Activated CD4-positive, alpha-beta T cell treated with anti-CD3 and anti-CD28 coated beads for 36 hours (primary cell): ENCODE data around the gene TMEM123. TPM values are rescaled to one million over a fixed set of nuclear protein-coding genes. Genes with fewer than 3 reads are reported as not detected.
"Not testable (repeated sequence)": the region's sequence is repeated elsewhere in the genome, so short reads cannot be mapped to it uniquely, and the experiment has no call there.

ENCODE experiments used
- ATAC-seq: fragments of 200-7000 bp; cut with Tn5 transposase; one replicate; pipeline ENCODE4 v1.10.0; 2021; ENCODE audit warnings: mild to moderate bottlenecking, moderate library complexity
- CTCF ChIA-PET: fragments of 350-600 bp; sonication (Branson Sonifier 250); formaldehyde crosslinking; loops from one replicate; lab custom pipeline; 2021; ENCODE audit warnings: antibody characterized with exemption; lab: Charles Lee
- POLR2A ChIA-PET: fragments of 350-600 bp; sonication (Branson Sonifier 250); formaldehyde crosslinking; loops from one replicate; lab custom pipeline; 2021; ENCODE audit warnings: antibody characterized with exemption, inconsistent platforms; lab: Charles Lee
- DNase-seq: peaks from one replicate; pipeline ENCODE4 v3.0.0-alpha.2; 2020
- H3K27ac Mint-ChIP-seq: one replicate; pipeline ENCODE4 v1.8.0; 2021; ENCODE audit warnings: mixed read lengths
- H3K27me3 Mint-ChIP-seq: one replicate; pipeline ENCODE4 v1.8.0; 2021; ENCODE audit warnings: mixed read lengths
- H3K36me3 Mint-ChIP-seq: one replicate; pipeline ENCODE4 v1.8.0; 2021; ENCODE audit warnings: low read depth, mixed read lengths
- H3K4me1 Mint-ChIP-seq: one replicate; pipeline ENCODE4 v1.8.0; 2021; ENCODE audit warnings: mixed read lengths
- H3K4me3 Mint-ChIP-seq: one replicate; pipeline ENCODE4 v1.8.0; 2021; ENCODE audit warnings: mild to moderate bottlenecking, moderate library complexity, mixed read lengths
- H3K9me3 Mint-ChIP-seq: one replicate; pipeline ENCODE4 v1.8.0; 2021; ENCODE audit warnings: low read depth, mixed read lengths
- intact Hi-C, 2 experiments: fragments of 100-400 bp; cut with DNase I in 1 of 2; cut with micrococcal nuclease in 1 of 2; formaldehyde crosslinking; loops; one replicate each; pipeline versions ENCODE4 v1.14.2 to v1.15.1; 2022 to 2024; cut with DNase I, micrococcal nuclease
- total RNA-seq, 2 experiments: library from RNA; stranded (reverse); gene quantifications; one replicate each; pipeline ENCODE4 v1.2.3, GENCODE V29; 2021

TMEM123 gene
- total RNA-seq, 2 experiments from 2014 or later: 179 to 392 TPM

GRCh38 chr11:102438311-102439062, 14.1 kb downstream of the TMEM123 start:
- H3K4me1 Mint-ChIP-seq: peaks cover 92% of the 10 kb centered on the region
- POLR2A ChIA-PET: interaction anchor here (1.4 kb wide), 1 partner anchor 8 kb away, joined by 5 read pairs; no protein-coding TSS in a partner anchor
- CTCF ChIA-PET: interaction anchor here (0.9 to 1.7 kb wide), 4 partner anchors 13 to 174 kb away, joined by 3 to 6 read pairs (median 4); no protein-coding TSS in a partner anchor
- peaks cover 11% of the 10 kb centered on the region for H3K9me3 Mint-ChIP-seq
- DNase-seq (peak; percentile 53), ATAC-seq (no peak)
- peak overlapping the region; percentile 61 for H3K4me3 Mint-ChIP-seq
- H3K27me3 Mint-ChIP-seq: no peaks in the 10 kb centered on the region
- intact Hi-C loops: no loop called here
- H3K27ac Mint-ChIP-seq: peak overlapping the region; percentile 87
- peaks cover 69% of the 10 kb centered on the region for H3K36me3 Mint-ChIP-seq

- DNase-seq (no peak), ATAC-seq (no peak)
- Mint-ChIP-seq H3K4me3 (no peak overlapping the region), H3K36me3 (peaks cover 69% of the 10 kb centered on the region), H3K27me3 (no peaks in the 10 kb centered on the region), H3K27ac (no peak overlapping the region), H3K4me1 (peaks cover 90% of the 10 kb centered on the region), H3K9me3 (peaks cover 19% of the 10 kb centered on the region)
- ChIA-PET CTCF (interaction anchor here (1.4 kb wide), 1 partner anchor 15 kb away, joined by 4 read pairs; no protein-coding TSS in a partner anchor), POLR2A (no interaction called here)
- intact Hi-C loops: no loop called here
Observed at GRCh38 chr11:102437727-102438126, 14.8 kb downstream of the TMEM123 start.

- ChIA-PET POLR2A (no interaction called here), CTCF (interaction anchor here (1.4 kb wide), 1 partner anchor 14 kb away, joined by 4 read pairs; no protein-coding TSS in a partner anchor)
- Mint-ChIP-seq H3K4me3 (no peak overlapping the region), H3K36me3 (peaks cover 73% of the 10 kb centered on the region), H3K4me1 (peaks cover 87% of the 10 kb centered on the region), H3K27me3 (no peaks in the 10 kb centered on the region), H3K27ac (peak overlapping the region; percentile 73), H3K9me3 (peaks cover 24% of the 10 kb centered on the region)
- intact Hi-C loops: no loop called here
- ATAC-seq: no peak
- DNase-seq: no peak
Observed at GRCh38 chr11:102436976-102437375, 15.6 kb downstream of the TMEM123 start.

GRCh38 chr11:102436561-102436960, 16.0 kb downstream of the TMEM123 start:
- ATAC-seq: no peak
- H3K4me3 Mint-ChIP-seq: no peak overlapping the region
- ChIA-PET CTCF (no interaction called here), POLR2A (no interaction called here)
- H3K27ac Mint-ChIP-seq: no peak overlapping the region
- H3K36me3 Mint-ChIP-seq: peaks cover 76% of the 10 kb centered on the region
- H3K4me1 Mint-ChIP-seq: peaks cover 87% of the 10 kb centered on the region
- intact Hi-C loops: no loop called here
- no peak for DNase-seq
- H3K27me3 Mint-ChIP-seq: no peaks in the 10 kb centered on the region
- H3K9me3 Mint-ChIP-seq: peaks cover 27% of the 10 kb centered on the region

GRCh38 chr11:102435688-102436087, 16.9 kb downstream of the TMEM123 start:
- Mint-ChIP-seq H3K9me3 (peaks cover 27% of the 10 kb centered on the region), H3K27me3 (no peaks in the 10 kb centered on the region), H3K4me3 (no peak overlapping the region), H3K4me1 (peaks cover 84% of the 10 kb centered on the region), H3K27ac (no peak overlapping the region), H3K36me3 (peaks cover 76% of the 10 kb centered on the region)
- intact Hi-C loops: no loop called here
- ChIA-PET CTCF (interaction anchor here (0.9 to 1.0 kb wide), 2 partner anchors 10 kb away, joined by 3 read pairs; no protein-coding TSS in a partner anchor), POLR2A (no interaction called here)
- no peak for ATAC-seq
- no peak for DNase-seq

GRCh38 chr11:102433571-102433970, 19.0 kb downstream of the TMEM123 start:
- ATAC-seq, H3K27me3 Mint-ChIP-seq, H3K4me3 Mint-ChIP-seq, CTCF ChIA-PET: not testable (repeated sequence)
- Mint-ChIP-seq H3K27ac (peak overlapping the region; percentile 76), H3K36me3 (peaks cover 81% of the 10 kb centered on the region), H3K4me1 (peaks cover 84% of the 10 kb centered on the region), H3K9me3 (peaks cover 27% of the 10 kb centered on the region)
- intact Hi-C loops: loop anchor here in 1 of 2 experiments (5.0 kb wide), 1 partner anchor 36 kb away; no protein-coding TSS in a partner anchor
- DNase-seq: peak; percentile 30
- POLR2A ChIA-PET: interaction anchor here (0.9 kb wide), 1 partner anchor 10 kb away, joined by 3 read pairs; no protein-coding TSS in a partner anchor

GRCh38 chr11:102432560-102432959, 20.0 kb downstream of the TMEM123 start:
- POLR2A ChIA-PET: interaction anchor here (0.9 kb wide), 1 partner anchor 9 kb away, joined by 3 read pairs; no protein-coding TSS in a partner anchor
- Mint-ChIP-seq H3K9me3 (peaks cover 27% of the 10 kb centered on the region), H3K36me3 (peaks cover 76% of the 10 kb centered on the region), H3K4me1 (peaks cover 78% of the 10 kb centered on the region), H3K27ac (peak overlapping the region; percentile 68)
- intact Hi-C loops: loop anchor here in 1 of 2 experiments (5.0 kb wide), 1 partner anchor 35 kb away; no protein-coding TSS in a partner anchor
- ATAC-seq, CTCF ChIA-PET, H3K27me3 Mint-ChIP-seq, DNase-seq, H3K4me3 Mint-ChIP-seq: not testable (repeated sequence)

GRCh38 chr11:102431404-102431803, 21.2 kb downstream of the TMEM123 start:
- H3K36me3 Mint-ChIP-seq: peaks cover 72% of the 10 kb centered on the region
- no peak overlapping the region for H3K4me3 Mint-ChIP-seq
- no peak for DNase-seq
- H3K27ac Mint-ChIP-seq: peak overlapping the region; percentile 82
- H3K27me3 Mint-ChIP-seq: no peaks in the 10 kb centered on the region
- POLR2A ChIA-PET: interaction anchor here (1.5 kb wide), 1 partner anchor 22 kb away, joined by 3 read pairs; no protein-coding TSS in a partner anchor
- peaks cover 27% of the 10 kb centered on the region for H3K9me3 Mint-ChIP-seq
- CTCF ChIA-PET: interaction anchor here (1.2 to 1.9 kb wide), 4 partner anchors 15 to 65 kb away, joined by 5 to 10 read pairs (median 8); no protein-coding TSS in a partner anchor
- intact Hi-C loops: loop anchor here in 1 of 2 experiments (2.0 to 5.0 kb wide), 2 partner anchors 17 to 34 kb away; no protein-coding TSS in a partner anchor
- peaks cover 78% of the 10 kb centered on the region for H3K4me1 Mint-ChIP-seq
- ATAC-seq: no peak

GRCh38 chr11:102430158-102430836, 22.3 kb downstream of the TMEM123 start:
- peaks cover 79% of the 10 kb centered on the region for H3K4me1 Mint-ChIP-seq
- ATAC-seq (peak; percentile 89), DNase-seq (peak; percentile 71)
- peaks cover 27% of the 10 kb centered on the region for H3K9me3 Mint-ChIP-seq
- POLR2A ChIA-PET: interaction anchor here (0.6 to 1.5 kb wide), 6 partner anchors 9 to 110 kb away, joined by 3 to 9 read pairs (median 4); no protein-coding TSS in a partner anchor
- no peaks in the 10 kb centered on the region for H3K27me3 Mint-ChIP-seq
- H3K36me3 Mint-ChIP-seq: peaks cover 69% of the 10 kb centered on the region
- CTCF ChIA-PET: interaction anchor here (0.5 to 1.9 kb wide), 13 partner anchors 9 to 236 kb away, joined by 3 to 10 read pairs (median 4); no protein-coding TSS in a partner anchor
- peak overlapping the region; percentile 96 for H3K27ac Mint-ChIP-seq
- intact Hi-C loops: loop anchor here (1.0 to 5.0 kb wide), 5 partner anchors 10 to 33 kb away; no protein-coding TSS in a partner anchor
- H3K4me3 Mint-ChIP-seq: peak overlapping the region; percentile 23

GRCh38 chr11:102429691-102430090, 22.9 kb downstream of the TMEM123 start:
- peak overlapping the region; percentile 23 for H3K4me3 Mint-ChIP-seq
- no peak for DNase-seq
- H3K36me3 Mint-ChIP-seq: peaks cover 73% of the 10 kb centered on the region
- CTCF ChIA-PET: interaction anchor here (0.5 to 1.7 kb wide), 9 partner anchors 9 to 88 kb away, joined by 3 to 10 read pairs (median 4); no protein-coding TSS in a partner anchor
- intact Hi-C loops: loop anchor here (1.0 to 5.0 kb wide), 5 partner anchors 9 to 32 kb away; no protein-coding TSS in a partner anchor
- peak; percentile 4 for ATAC-seq
- H3K9me3 Mint-ChIP-seq: peaks cover 27% of the 10 kb centered on the region
- H3K4me1 Mint-ChIP-seq: peaks cover 82% of the 10 kb centered on the region
- no peaks in the 10 kb centered on the region for H3K27me3 Mint-ChIP-seq
- POLR2A ChIA-PET: interaction anchor here (0.6 to 1.3 kb wide), 4 partner anchors 9 to 110 kb away, joined by 4 to 9 read pairs (median 5); no protein-coding TSS in a partner anchor
- H3K27ac Mint-ChIP-seq: peak overlapping the region; percentile 96
